SK-N-SH treated with all-trans-retinoic acid at 6 μM for 48 hours (cell line): Measurements from ENCODE around the gene MED8.
A peak's percentile ranks its signal among the peaks of the same experiment; 100 is the strongest.

Experiments used
- ATAC-seq: fragments of 200-7000 bp; cut with Tn5 transposase; 3 replicates; pipeline ENCODE4 v1.9.1; 2020; ENCODE audit warnings: mild to moderate bottlenecking, moderate library complexity
- ARNTL ChIP-seq: fragments of 450-650 bp; formaldehyde crosslinking; IDR thresholded peaks from 2 replicates; pipeline ENCODE4 v1.5.0; 2020; ENCODE audit warnings: low read depth, mild to moderate bottlenecking, moderate library complexity, borderline replicate concordance
- CSDC2 ChIP-seq: fragments of 250-450 bp; sonication (Bioruptor Pico); IDR thresholded peaks from 2 replicates; pipeline ENCODE4 v1.5.0; 2020; ENCODE audit warnings: mild to moderate bottlenecking, moderate library complexity
- ESRRG ChIP-seq: fragments of 250-450 bp; sonication (Bioruptor Pico); IDR thresholded peaks from 2 replicates; pipeline ENCODE4 v1.6.1; 2021; ENCODE audit warnings: mild to moderate bottlenecking
- GLIS3 ChIP-seq: fragments of 250-450 bp; sonication (Bioruptor Pico); IDR thresholded peaks from 2 replicates; pipeline ENCODE4 v1.5.0; 2020; ENCODE audit warnings: mild to moderate bottlenecking, moderate library complexity
- ISL1 ChIP-seq: fragments of 250-450 bp; sonication (Bioruptor Pico); IDR thresholded peaks from 2 replicates; pipeline ENCODE4 v2.1.2; 2022; ENCODE audit warnings: mild to moderate bottlenecking, moderate library complexity
- OSR1 ChIP-seq: fragments of 250-450 bp; sonication (Bioruptor Pico); IDR thresholded peaks from 2 replicates; pipeline ENCODE4 v1.8.0; 2022; ENCODE audit warnings: moderate library complexity, mild to moderate bottlenecking, inconsistent platforms
- PPARA ChIP-seq: fragments of 250-450 bp; sonication (Bioruptor Pico); IDR thresholded peaks from 2 replicates; pipeline ENCODE4 v1.5.0; 2020; ENCODE audit warnings: mild to moderate bottlenecking, borderline replicate concordance
- RARB ChIP-seq: fragments of 250-450 bp; sonication (Bioruptor Pico); IDR thresholded peaks from 2 replicates; pipeline ENCODE4 v1.8.0; 2021; ENCODE audit warnings: mild to moderate bottlenecking, moderate library complexity
- SNAI2 ChIP-seq: fragments of 250-450 bp; sonication (Bioruptor Pico); IDR thresholded peaks from 2 replicates; pipeline ENCODE4 v1.5.0; 2020; ENCODE audit warnings: mild to moderate bottlenecking, moderate library complexity
- TCF4 ChIP-seq: fragments of 250-450 bp; sonication (Bioruptor Pico); IDR thresholded peaks from 2 replicates; pipeline ENCODE4 v1.8.0; 2021; ENCODE audit warnings: mild to moderate bottlenecking, moderate library complexity, borderline replicate concordance
- TOX ChIP-seq: fragments of 250-450 bp; sonication (Bioruptor Pico); IDR thresholded peaks from 2 replicates; pipeline ENCODE4 v1.8.0; 2021; ENCODE audit warnings: mild to moderate bottlenecking, moderate library complexity, borderline replicate concordance
- ZC3H10 ChIP-seq: fragments of 250-450 bp; sonication (Bioruptor Pico); IDR thresholded peaks from 2 replicates; pipeline ENCODE4 v1.5.1; 2021; ENCODE audit warnings: mild to moderate bottlenecking, moderate library complexity
- ZFP3 ChIP-seq: fragments of 250-450 bp; sonication (Bioruptor Pico); IDR thresholded peaks from 2 replicates; pipeline ENCODE4 v1.5.0; 2020; ENCODE audit warnings: mild to moderate bottlenecking, moderate library complexity
- ZFP30 ChIP-seq: fragments of 450-650 bp; formaldehyde crosslinking; IDR thresholded peaks from 2 replicates; pipeline ENCODE4 v1.5.0; 2022; ENCODE audit warnings: mild to moderate bottlenecking, moderate library complexity
- ZNF565 ChIP-seq: fragments of 450-650 bp; formaldehyde crosslinking; conservative IDR thresholded peaks from 2 replicates; pipeline ENCODE4 v1.5.0; 2020; ENCODE audit warnings: low read depth, mild to moderate bottlenecking, moderate library complexity
- ZNF70 ChIP-seq: fragments of 450-650 bp; formaldehyde crosslinking; IDR thresholded peaks from 2 replicates; pipeline ENCODE4 v1.5.0; 2020; ENCODE audit warnings: mild to moderate bottlenecking, moderate library complexity
- ZNF8 ChIP-seq: fragments of 450-650 bp; formaldehyde crosslinking; IDR thresholded peaks from 2 replicates; pipeline ENCODE4 v1.5.0; 2020; ENCODE audit warnings: mild to moderate bottlenecking, moderate library complexity
- TF ChIP-seq, protein P1 (sequence below): fragments of 250-450 bp; sonication (Bioruptor Pico); IDR thresholded peaks from 2 replicates; pipeline ENCODE4 v1.8.0; 2021; ENCODE audit warnings: low read depth, mild to moderate bottlenecking, moderate library complexity, borderline replicate concordance
- TF ChIP-seq, protein P2 (sequence below): fragments of 250-450 bp; sonication (Bioruptor Pico); IDR thresholded peaks from 2 replicates; pipeline ENCODE4 v1.5.1; 2020; ENCODE audit warnings: low read depth, mild to moderate bottlenecking, moderate library complexity
- TF ChIP-seq, protein P3 (sequence below): fragments of 250-450 bp; sonication (Bioruptor Pico); IDR thresholded peaks from 2 replicates; pipeline ENCODE4 v1.5.0; 2020; ENCODE audit warnings: mild to moderate bottlenecking, moderate library complexity

The MED8 gene

DNA sequence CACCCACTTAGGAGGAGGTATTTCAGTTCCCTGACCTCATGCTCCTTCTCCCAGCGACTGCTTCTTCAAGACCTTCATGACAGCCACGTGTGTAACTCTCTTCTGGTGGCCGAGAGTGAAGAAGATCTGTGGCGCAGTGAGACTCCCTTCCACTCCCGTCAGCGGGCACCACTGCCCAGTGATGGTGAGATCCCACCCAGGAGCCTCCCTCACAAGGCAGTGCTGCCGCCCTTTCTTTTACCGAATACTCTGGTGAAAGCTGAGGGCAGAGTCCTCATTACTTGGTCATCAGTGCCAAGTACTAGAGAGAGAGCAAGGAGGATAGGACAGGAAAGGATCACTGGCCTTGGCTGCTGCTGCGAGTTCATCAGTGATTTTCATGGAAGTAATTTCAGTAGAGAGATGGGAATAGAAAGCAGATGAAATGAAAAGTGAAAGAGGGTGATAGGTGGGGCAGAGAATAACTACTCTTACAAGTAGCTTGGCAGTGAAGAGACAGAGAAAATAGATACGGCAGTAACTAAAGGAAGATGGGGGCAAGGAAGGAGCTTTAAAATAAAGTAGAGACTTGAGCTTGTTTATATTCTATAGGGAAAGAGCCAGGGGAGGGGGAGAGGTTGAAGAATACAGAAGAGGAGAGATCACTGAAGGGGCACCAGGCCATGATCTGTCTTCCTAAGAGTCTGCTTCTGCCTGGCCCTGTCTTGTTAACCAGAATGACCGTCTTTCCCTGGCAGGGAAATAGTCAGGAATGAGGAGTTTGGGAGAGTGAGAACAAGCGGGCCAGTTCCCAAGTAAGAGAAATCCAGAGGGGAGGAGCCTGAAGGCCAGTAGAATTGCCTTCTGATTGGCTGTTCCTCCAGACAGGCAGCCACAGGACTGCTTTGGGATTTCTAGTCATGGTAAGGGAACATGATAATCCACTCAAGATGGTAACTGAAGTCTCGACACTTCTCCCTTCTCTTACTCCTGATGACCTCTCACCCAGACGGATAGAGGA is 45.8 kb upstream of the MED8 start:
- ATAC-seq: peak; percentile 43
- no peak for TF ChIP-seq PPARA (CRISPR knock-in tag)
- no peak for TF ChIP-seq ISL1 (CRISPR knock-in tag)
- TF ChIP-seq ARNTL (CRISPR knock-in tag): no peak
- no peak for TF ChIP-seq CSDC2 (CRISPR knock-in tag)
- no peak for TF ChIP-seq ESRRG (CRISPR knock-in tag)
- TF ChIP-seq TOX (CRISPR knock-in tag): no peak
- TF ChIP-seq, protein P1, sequence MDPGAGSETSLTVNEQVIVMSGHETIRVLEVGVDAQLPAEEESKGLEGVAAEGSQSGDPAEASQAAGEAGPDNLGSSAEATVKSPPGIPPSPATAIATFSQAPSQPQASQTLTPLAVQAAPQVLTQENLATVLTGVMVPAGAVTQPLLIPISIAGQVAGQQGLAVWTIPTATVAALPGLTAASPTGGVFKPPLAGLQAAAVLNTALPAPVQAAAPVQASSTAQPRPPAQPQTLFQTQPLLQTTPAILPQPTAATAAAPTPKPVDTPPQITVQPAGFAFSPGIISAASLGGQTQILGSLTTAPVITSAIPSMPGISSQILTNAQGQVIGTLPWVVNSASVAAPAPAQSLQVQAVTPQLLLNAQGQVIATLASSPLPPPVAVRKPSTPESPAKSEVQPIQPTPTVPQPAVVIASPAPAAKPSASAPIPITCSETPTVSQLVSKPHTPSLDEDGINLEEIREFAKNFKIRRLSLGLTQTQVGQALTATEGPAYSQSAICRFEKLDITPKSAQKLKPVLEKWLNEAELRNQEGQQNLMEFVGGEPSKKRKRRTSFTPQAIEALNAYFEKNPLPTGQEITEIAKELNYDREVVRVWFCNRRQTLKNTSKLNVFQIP (CRISPR knock-in tag): no peak
- TF ChIP-seq GLIS3 (CRISPR knock-in tag): no peak
- no peak for TF ChIP-seq ZFP3 (CRISPR knock-in tag)
- no peak for TF ChIP-seq ZNF565
- TF ChIP-seq TCF4 (CRISPR knock-in tag): no peak
- TF ChIP-seq SNAI2 (CRISPR knock-in tag): no peak
- TF ChIP-seq OSR1: no peak
- TF ChIP-seq, all 23 proteins: peak for 0

DNA sequence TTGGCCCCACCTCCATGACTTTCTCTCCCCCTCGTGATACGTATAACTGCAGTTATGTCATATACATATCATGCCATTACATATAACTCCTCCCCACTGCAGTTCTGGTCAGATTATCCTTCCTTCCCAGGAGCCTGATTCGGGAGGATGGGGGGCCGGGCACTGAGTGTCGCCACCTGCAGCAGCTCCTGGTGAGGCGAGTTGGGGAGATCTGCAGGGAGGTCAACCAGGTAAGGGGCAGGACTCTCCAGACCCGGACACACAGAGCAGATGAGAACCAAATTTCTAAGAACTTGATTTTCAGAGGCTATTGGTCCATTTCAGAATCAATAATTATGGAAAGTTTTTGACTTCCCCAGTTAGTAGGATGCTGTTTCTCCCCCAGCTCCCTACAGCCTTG is 44.7 kb upstream of the MED8 start:
- no peak for TF ChIP-seq ZNF70
- no peak for TF ChIP-seq ZNF8 (CRISPR knock-in tag)
- no peak for TF ChIP-seq ARNTL (CRISPR knock-in tag)
- TF ChIP-seq ZNF565: no peak
- TF ChIP-seq ISL1 (CRISPR knock-in tag): no peak
- TF ChIP-seq SNAI2 (CRISPR knock-in tag): no peak
- TF ChIP-seq OSR1: no peak
- no peak for ATAC-seq

DNA sequence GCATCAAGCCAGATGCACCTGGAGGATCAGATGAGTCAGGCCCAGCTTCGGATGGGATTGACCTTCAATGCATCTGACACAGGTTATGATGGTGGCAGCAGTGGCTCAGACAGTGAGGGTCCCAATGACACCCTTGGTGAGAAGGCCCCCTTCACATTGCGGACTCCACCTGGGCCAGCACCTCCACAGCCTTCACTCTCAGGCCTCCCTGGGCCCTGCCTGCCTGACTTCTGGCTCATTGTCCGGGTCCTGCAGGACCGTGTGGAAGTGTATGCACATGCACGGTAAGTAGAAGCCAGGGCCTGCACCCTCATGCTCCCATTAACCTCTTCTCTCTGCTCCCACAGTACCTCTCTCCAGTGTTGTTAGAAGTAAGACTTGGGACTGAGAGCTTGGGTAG is 43.3 kb upstream of the MED8 start:
- TF ChIP-seq CSDC2 (CRISPR knock-in tag): no peak
- TF ChIP-seq ZFP30 (CRISPR knock-in tag): no peak
- no peak for TF ChIP-seq ZC3H10 (CRISPR knock-in tag)
- TF ChIP-seq PPARA (CRISPR knock-in tag): no peak
- no peak for ATAC-seq

DNA sequence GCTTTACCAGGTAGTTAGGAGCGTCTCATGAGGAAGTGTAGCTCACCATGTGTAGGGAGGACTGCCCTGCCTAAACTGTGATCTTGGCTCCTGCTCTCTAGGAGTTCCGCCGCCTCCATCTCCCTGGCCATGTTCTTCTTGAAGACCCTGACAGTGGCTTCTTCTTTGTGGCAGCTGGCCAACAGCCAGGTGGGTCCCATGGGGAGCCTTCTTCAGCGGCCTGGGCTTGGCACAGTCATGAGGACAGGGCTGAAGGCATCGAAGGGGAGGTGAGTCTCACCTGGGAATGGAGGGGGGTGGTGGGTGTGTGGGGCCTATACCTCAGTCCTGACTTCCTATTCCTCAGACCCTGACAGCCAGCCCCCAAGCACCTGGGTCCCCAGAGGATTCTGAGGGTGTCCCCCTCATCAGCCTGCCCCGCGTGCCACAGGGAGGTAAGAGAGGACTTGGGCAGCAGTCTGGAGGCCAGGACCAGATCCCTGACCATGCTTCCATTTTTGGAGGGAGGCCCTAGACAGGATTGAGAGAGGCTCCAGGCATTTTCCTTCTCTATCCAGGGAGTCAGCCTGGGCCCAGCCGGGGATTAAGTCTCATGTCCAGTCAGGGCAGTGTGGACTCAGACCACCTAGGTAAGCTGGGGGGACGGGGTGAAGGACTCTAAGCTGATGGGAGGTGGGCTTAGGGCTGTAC is 42.7 kb upstream of the MED8 start:
- ATAC-seq: no peak
- TF ChIP-seq ZNF8 (CRISPR knock-in tag): no peak
- no peak for TF ChIP-seq ZNF70
- TF ChIP-seq ARNTL (CRISPR knock-in tag): no peak
- TF ChIP-seq RARB (CRISPR knock-in tag): no peak
- TF ChIP-seq ZC3H10 (CRISPR knock-in tag): no peak
- TF ChIP-seq SNAI2 (CRISPR knock-in tag): no peak
- TF ChIP-seq, protein P2, sequence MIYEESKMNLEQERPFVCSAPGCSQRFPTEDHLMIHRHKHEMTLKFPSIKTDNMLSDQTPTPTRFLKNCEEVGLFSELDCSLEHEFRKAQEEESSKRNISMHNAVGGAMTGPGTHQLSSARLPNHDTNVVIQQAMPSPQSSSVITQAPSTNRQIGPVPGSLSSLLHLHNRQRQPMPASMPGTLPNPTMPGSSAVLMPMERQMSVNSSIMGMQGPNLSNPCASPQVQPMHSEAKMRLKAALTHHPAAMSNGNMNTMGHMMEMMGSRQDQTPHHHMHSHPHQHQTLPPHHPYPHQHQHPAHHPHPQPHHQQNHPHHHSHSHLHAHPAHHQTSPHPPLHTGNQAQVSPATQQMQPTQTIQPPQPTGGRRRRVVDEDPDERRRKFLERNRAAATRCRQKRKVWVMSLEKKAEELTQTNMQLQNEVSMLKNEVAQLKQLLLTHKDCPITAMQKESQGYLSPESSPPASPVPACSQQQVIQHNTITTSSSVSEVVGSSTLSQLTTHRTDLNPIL (CRISPR knock-in tag): no peak
- TF ChIP-seq, protein P3, sequence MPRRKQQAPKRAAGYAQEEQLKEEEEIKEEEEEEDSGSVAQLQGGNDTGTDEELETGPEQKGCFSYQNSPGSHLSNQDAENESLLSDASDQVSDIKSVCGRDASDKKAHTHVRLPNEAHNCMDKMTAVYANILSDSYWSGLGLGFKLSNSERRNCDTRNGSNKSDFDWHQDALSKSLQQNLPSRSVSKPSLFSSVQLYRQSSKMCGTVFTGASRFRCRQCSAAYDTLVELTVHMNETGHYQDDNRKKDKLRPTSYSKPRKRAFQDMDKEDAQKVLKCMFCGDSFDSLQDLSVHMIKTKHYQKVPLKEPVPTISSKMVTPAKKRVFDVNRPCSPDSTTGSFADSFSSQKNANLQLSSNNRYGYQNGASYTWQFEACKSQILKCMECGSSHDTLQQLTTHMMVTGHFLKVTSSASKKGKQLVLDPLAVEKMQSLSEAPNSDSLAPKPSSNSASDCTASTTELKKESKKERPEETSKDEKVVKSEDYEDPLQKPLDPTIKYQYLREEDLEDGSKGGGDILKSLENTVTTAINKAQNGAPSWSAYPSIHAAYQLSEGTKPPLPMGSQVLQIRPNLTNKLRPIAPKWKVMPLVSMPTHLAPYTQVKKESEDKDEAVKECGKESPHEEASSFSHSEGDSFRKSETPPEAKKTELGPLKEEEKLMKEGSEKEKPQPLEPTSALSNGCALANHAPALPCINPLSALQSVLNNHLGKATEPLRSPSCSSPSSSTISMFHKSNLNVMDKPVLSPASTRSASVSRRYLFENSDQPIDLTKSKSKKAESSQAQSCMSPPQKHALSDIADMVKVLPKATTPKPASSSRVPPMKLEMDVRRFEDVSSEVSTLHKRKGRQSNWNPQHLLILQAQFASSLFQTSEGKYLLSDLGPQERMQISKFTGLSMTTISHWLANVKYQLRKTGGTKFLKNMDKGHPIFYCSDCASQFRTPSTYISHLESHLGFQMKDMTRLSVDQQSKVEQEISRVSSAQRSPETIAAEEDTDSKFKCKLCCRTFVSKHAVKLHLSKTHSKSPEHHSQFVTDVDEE (CRISPR knock-in tag): no peak
- TF ChIP-seq ZFP30 (CRISPR knock-in tag): no peak
- no peak for TF ChIP-seq CSDC2 (CRISPR knock-in tag)
- no peak for TF ChIP-seq ISL1 (CRISPR knock-in tag)
- no peak for TF ChIP-seq GLIS3 (CRISPR knock-in tag)
